ENCODE measurements around the gene SPTB. TPM values are rescaled to one million over a fixed set of nuclear protein-coding genes. Genes with fewer than 3 reads are reported as not detected.
A peak's percentile ranks its signal among the peaks of the same experiment; 100 is the strongest.
"Not testable (repeated sequence)": the region's sequence is repeated elsewhere in the genome, so short reads cannot be mapped to it uniquely, and the experiment has no call there.

Gene SPTB
- polyA plus RNA-seq, 1 donor (not counting 4 experiments of a cell fraction or from before 2014, with no cell fraction given): not detected

GRCh38 chr14:64806202-64806861 lies 73.4 kb downstream of the SPTB start:
- no peaks in the 10 kb centered on the region for H4K20me1 ChIP-seq (ENCODE audit: control insufficient read depth, extremely low read depth, insufficient read depth, low read length)
- FAIRE-seq: peak; percentile 93
- dilution Hi-C loops (cut with MboI; ENCODE audit: extremely low pct_ligation_motif_present, low sequenced_read_pairs): no loop called here
- no peaks in the 10 kb centered on the region for H3K79me2 ChIP-seq (ENCODE audit: control insufficient read depth, insufficient read depth, low read length)
- no peak overlapping the region for H2AFZ ChIP-seq (ENCODE audit: control insufficient read depth, low read length)
- peak overlapping the region; percentile 12 for H3K9ac ChIP-seq (ENCODE audit: control insufficient read depth, extremely low read depth, insufficient read depth, low read length)
- H3K9me1 ChIP-seq (ENCODE audit: control insufficient read depth, extremely low read depth, insufficient read depth, low read length): no peaks in the 10 kb centered on the region
- no peak overlapping the region for H3K4me3 ChIP-seq (ENCODE audit: control insufficient read depth in 2 of 3, extremely low read depth in 1 of 3, insufficient read depth in 2 of 3, low read depth in 1 of 3, low read length in 3 of 3)
- H3K4me2 ChIP-seq (ENCODE audit: control insufficient read depth, extremely low read depth, insufficient read depth, low read depth, low read length): peak overlapping the region; percentile 29
- peak; percentile 41 for DNase-seq (ENCODE audit: low read depth, low spot score)
- TF ChIP-seq EZH2 (IDR thresholded peaks at IDR 0.05; ENCODE audit: low read length): no peak
- no peak for TF ChIP-seq CTCF (optimal IDR thresholded peaks at IDR 0.05 in 1 of 3, IDR thresholded peaks at IDR 0.05 in 1 of 3, conservative IDR thresholded peaks at IDR 0.05 in 1 of 3; ENCODE audit: extremely low read depth in 1 of 3, insufficient read depth in 2 of 3, low read length in 3 of 3)
- peaks cover 24% of the 10 kb centered on the region for H3K4me1 ChIP-seq (ENCODE audit: control insufficient read depth, extremely low read depth, insufficient read depth, low read length)
- H3K27ac ChIP-seq (ENCODE audit: control insufficient read depth, insufficient read depth, low read length): peak overlapping the region; percentile 57
- no peaks in the 10 kb centered on the region for H3K36me3 ChIP-seq (ENCODE audit: control insufficient read depth in 2 of 2, extremely low read depth in 1 of 2, insufficient read depth in 2 of 2, low read length in 2 of 2)
- H3K9me3 ChIP-seq (ENCODE audit: control insufficient read depth, low read depth, low read length): no peaks in the 10 kb centered on the region
- no peaks in the 10 kb centered on the region for H3K27me3 ChIP-seq (ENCODE audit: control insufficient read depth, extremely low read depth, insufficient read depth, low read length)

- H3K9me3 ChIP-seq (ENCODE audit: control insufficient read depth, low read depth, low read length); H3K9ac ChIP-seq (ENCODE audit: control insufficient read depth, extremely low read depth, insufficient read depth, low read length); H3K79me2 ChIP-seq (ENCODE audit: control insufficient read depth, insufficient read depth, low read length); H3K4me3 ChIP-seq (ENCODE audit: control insufficient read depth in 2 of 3, extremely low read depth in 1 of 3, insufficient read depth in 2 of 3, low read depth in 1 of 3, low read length in 3 of 3); H4K20me1 ChIP-seq (ENCODE audit: control insufficient read depth, extremely low read depth, insufficient read depth, low read length); H3K36me3 ChIP-seq (ENCODE audit: control insufficient read depth in 2 of 2, extremely low read depth in 1 of 2, insufficient read depth in 2 of 2, low read length in 2 of 2); dilution Hi-C loops (cut with MboI; ENCODE audit: extremely low pct_ligation_motif_present, low sequenced_read_pairs); H3K9me1 ChIP-seq (ENCODE audit: control insufficient read depth, extremely low read depth, insufficient read depth, low read length); H3K27me3 ChIP-seq (ENCODE audit: control insufficient read depth, extremely low read depth, insufficient read depth, low read length); H2AFZ ChIP-seq (ENCODE audit: control insufficient read depth, low read length): not testable (repeated sequence)
- FAIRE-seq (peak; percentile 99), DNase-seq (ENCODE audit: low read depth, low spot score) (peak; percentile 48)
- peaks cover 24% of the 10 kb centered on the region for H3K4me1 ChIP-seq (ENCODE audit: control insufficient read depth, extremely low read depth, insufficient read depth, low read length)
- H3K27ac ChIP-seq (ENCODE audit: control insufficient read depth, insufficient read depth, low read length): peak overlapping the region; percentile 57
- peak overlapping the region; percentile 29 for H3K4me2 ChIP-seq (ENCODE audit: control insufficient read depth, extremely low read depth, insufficient read depth, low read depth, low read length)
Observed at GRCh38 chr14:64805646-64806045, 74.1 kb downstream of the SPTB start.

Data from keratinocyte (primary cell).